MM.1S (cell line): ENCODE data around the gene RPL6.
"Not testable (repeated sequence)": the region's sequence is repeated elsewhere in the genome, so short reads cannot be mapped to it uniquely, and the experiment has no call there.

ENCODE experiments used
- DNase-seq: peaks from one replicate; pipeline ENCODE4 v3.0.0-alpha.2; 2015
- H2AFZ ChIP-seq: fragments of 300-600 bp; sonication (generic); 2 replicates; pipeline ENCODE4 v1.6.0; 2016; ENCODE audit warnings: antibody characterized with exemption, low read length
- H3F3A ChIP-seq: fragments of 300-600 bp; sonication (generic); 2 replicates; pipeline ENCODE4 v1.6.1; 2016; ENCODE audit warnings: mild to moderate bottlenecking, antibody characterized with exemption, low read length, moderate library complexity, mixed read lengths; ENCODE audit not compliant: insufficient read depth
- H3K27ac ChIP-seq: fragments of 300-600 bp; sonication (generic); 2 replicates; pipeline ENCODE4 v1.5.1; 2016; ENCODE audit warnings: mild to moderate bottlenecking, low read length
- H3K27me3 ChIP-seq: fragments of 300-600 bp; sonication (generic); replicated peaks from 2 replicates; pipeline ENCODE4 v1.6.0; 2016; ENCODE audit warnings: low read length; ENCODE audit not compliant: insufficient read depth
- H3K36me3 ChIP-seq: fragments of 300-600 bp; sonication (generic); replicated peaks from 2 replicates; pipeline ENCODE4 v1.6.1; 2016; ENCODE audit warnings: mild to moderate bottlenecking, low read length, mixed read lengths; ENCODE audit not compliant: insufficient read depth
- H3K4me1 ChIP-seq: fragments of 300-600 bp; sonication (generic); 2 replicates; pipeline ENCODE4 v1.6.1; 2016; ENCODE audit warnings: low read length, mixed read lengths
- H3K4me2 ChIP-seq: fragments of 300-600 bp; sonication (generic); 2 replicates; pipeline ENCODE4 v1.6.0; 2016; ENCODE audit warnings: low read depth, low read length
- H3K4me3 ChIP-seq: fragments of 300-600 bp; sonication (generic); 2 replicates; pipeline ENCODE4 v1.5.1; 2016; ENCODE audit warnings: low read length, mixed read lengths
- H3K79me2 ChIP-seq: fragments of 300-600 bp; sonication (generic); 2 replicates; pipeline ENCODE4 v1.6.1; 2016; ENCODE audit warnings: mixed run types, low read length, mixed read lengths
- H3K9ac ChIP-seq: fragments of 300-600 bp; sonication (generic); 2 replicates; pipeline ENCODE4 v1.6.1; 2016; ENCODE audit warnings: low read length, mixed read lengths
- H3K9me2 ChIP-seq: fragments of 300-600 bp; sonication (generic); replicated peaks from 2 replicates; pipeline ENCODE4 v1.6.1; 2016; ENCODE audit warnings: mild to moderate bottlenecking, low read length, mixed read lengths; ENCODE audit not compliant: insufficient read depth
- H3K9me3 ChIP-seq: fragments of 300-600 bp; sonication (generic); replicated peaks from 2 replicates; pipeline ENCODE4 v1.6.1; 2016; ENCODE audit warnings: mild to moderate bottlenecking, low read length, mixed read lengths; ENCODE audit not compliant: insufficient read depth
- H4K20me1 ChIP-seq: fragments of 300-600 bp; sonication (generic); 2 replicates; pipeline ENCODE4 v1.6.1; 2016; ENCODE audit warnings: mild to moderate bottlenecking, low read length, moderate library complexity, mixed read lengths; ENCODE audit not compliant: insufficient read depth
- EZH2 ChIP-seq: fragments of 300-600 bp; sonication (generic); optimal IDR thresholded peaks from 2 replicates; pipeline ENCODE3; 2017; ENCODE audit warnings: low read depth, mild to moderate bottlenecking, antibody characterized with exemption, low read length, mixed read lengths
- EZH2phosphoT487 ChIP-seq: fragments of 300-600 bp; sonication (generic); IDR thresholded peaks from 2 replicates; pipeline ENCODE4 v1.6.1; 2018; ENCODE audit warnings: antibody characterized with exemption, low read length
- TF ChIP-seq, protein P1 (sequence below): fragments of 300-600 bp; sonication (generic); IDR thresholded peaks from 2 replicates; pipeline ENCODE4 v1.5.1; 2016; ENCODE audit warnings: antibody characterized with exemption, low read length, mixed read lengths

RPL6 gene

DNA sequence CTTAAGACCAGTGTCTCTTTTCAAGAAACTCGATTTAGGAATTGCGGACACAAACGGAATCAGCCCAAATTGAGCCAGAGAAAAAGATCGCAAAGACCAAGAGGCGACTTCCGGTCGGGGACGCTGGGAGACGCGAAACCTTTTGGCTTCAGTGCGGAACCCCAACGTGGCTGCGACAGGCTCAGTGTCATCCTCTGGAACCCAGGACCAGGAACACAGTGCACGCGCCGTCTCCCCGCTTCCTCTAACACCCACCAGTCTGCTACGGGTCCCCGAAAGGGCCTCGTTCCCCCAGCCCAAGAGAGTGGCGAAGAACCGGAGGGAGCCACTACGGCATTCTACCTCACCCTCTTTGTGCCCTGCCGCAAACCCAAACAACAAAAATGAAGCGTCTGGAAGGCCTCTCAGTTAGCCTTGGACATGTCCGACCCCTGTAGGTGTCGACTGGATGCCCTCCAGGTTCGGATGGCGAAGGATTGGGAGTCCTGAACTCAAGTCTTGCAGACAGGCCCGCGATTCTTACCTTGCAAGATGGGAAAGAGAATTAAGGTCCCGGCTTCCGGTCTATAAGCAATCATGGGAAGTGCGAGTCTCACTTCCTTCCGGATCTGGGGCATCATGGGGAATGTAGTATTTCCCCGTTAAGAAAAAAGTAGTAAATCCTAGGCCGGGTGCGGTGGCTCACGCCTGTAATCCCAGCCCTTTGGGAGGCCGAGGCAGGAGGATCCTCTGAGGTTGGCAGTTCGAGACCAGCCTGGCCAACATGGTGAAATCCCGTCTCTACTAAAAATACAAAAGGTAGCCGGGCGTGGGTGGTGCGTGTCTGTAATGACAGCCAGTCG, at the start of gene RPL6:
RPL6 (minus strand) TSS at position 542 of the 842 bp plus-strand sequence. CDS start 949 bp downstream, outside the sequence.
- 0 out of 2 replicates have a peak within 1 kb of the TSS, but pooled peaks have one; percentile 43 for H2AFZ ChIP-seq
- H3K36me3 ChIP-seq = 0 out of 2 replicates have a peak, but pooled peaks cover 2% of the 10 kb centered on the region
- H3K27ac ChIP-seq = peak within 1 kb of the TSS; percentile 69; the same call in 1 of the 2 replicates
- no peaks in the 10 kb centered on the region for H3K9me2 ChIP-seq
- 0 out of 2 replicates have a peak, but pooled peaks cover 5% of the 10 kb centered on the region for H4K20me1 ChIP-seq
- peak; percentile 89 for DNase-seq
- peaks cover 4% of the 10 kb centered on the region; the same call in 1 of the 2 replicates for H3F3A ChIP-seq
- H3K79me2 ChIP-seq = peaks cover 20% of the 10 kb centered on the region
- H3K9me3 ChIP-seq = no peaks in the 10 kb centered on the region
- peak within 1 kb of the TSS; percentile 72 for H3K4me2 ChIP-seq
- H3K4me3 ChIP-seq = peak within 1 kb of the TSS; percentile 73
- TF ChIP-seq EZH2 (no peak), EZH2phosphoT487 (no peak)
- TF ChIP-seq, protein P1, sequence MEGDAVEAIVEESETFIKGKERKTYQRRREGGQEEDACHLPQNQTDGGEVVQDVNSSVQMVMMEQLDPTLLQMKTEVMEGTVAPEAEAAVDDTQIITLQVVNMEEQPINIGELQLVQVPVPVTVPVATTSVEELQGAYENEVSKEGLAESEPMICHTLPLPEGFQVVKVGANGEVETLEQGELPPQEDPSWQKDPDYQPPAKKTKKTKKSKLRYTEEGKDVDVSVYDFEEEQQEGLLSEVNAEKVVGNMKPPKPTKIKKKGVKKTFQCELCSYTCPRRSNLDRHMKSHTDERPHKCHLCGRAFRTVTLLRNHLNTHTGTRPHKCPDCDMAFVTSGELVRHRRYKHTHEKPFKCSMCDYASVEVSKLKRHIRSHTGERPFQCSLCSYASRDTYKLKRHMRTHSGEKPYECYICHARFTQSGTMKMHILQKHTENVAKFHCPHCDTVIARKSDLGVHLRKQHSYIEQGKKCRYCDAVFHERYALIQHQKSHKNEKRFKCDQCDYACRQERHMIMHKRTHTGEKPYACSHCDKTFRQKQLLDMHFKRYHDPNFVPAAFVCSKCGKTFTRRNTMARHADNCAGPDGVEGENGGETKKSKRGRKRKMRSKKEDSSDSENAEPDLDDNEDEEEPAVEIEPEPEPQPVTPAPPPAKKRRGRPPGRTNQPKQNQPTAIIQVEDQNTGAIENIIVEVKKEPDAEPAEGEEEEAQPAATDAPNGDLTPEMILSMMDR = no peak
- no peaks in the 10 kb centered on the region for H3K4me1 ChIP-seq
- H3K9ac ChIP-seq = peak within 1 kb of the TSS; percentile 77
- H3K27me3 ChIP-seq = no peaks in the 10 kb centered on the region

DNA sequence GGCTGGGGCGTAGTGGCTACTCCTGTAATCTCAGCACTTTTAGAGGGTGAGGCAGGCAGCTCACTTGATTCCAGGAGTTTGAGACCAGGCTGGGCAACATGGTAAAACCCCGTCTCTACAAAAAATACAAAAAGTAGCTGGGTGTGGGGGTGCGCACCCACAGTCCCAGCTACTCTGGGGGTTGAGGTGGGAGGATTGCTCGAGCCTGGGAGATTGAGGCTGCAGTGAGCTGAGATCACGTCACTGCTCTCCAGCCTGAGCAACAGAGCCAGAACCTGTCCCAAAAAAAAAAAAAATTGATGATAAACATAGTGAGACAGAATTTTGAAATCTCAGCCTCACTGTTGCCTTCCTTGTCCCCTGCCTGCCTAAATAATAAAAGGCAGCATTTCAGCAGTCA, 49.3 kb upstream of the RPL6 start:
- Histone ChIP-seq H3K79me2 (no peaks in the 10 kb centered on the region), H3K9me3 (no peaks in the 10 kb centered on the region), H3K9me2 (no peaks in the 10 kb centered on the region), H3K9ac (no peak overlapping the region), H3K4me3 (no peak overlapping the region), H3K27me3 (no peaks in the 10 kb centered on the region), H2AFZ (no peak overlapping the region), H3K27ac (no peak overlapping the region), H3K4me1 (no peaks in the 10 kb centered on the region), H3F3A (no peaks in the 10 kb centered on the region), H4K20me1 (no peaks in the 10 kb centered on the region), H3K36me3 (no peaks in the 10 kb centered on the region), H3K4me2 (no peak overlapping the region)
- no peak for TF ChIP-seq EZH2
- TF ChIP-seq EZH2phosphoT487 = no peak
- TF ChIP-seq, protein P1 = no peak
- DNase-seq = no peak

GRCh38 chr12:112458330-112458729, 48.9 kb upstream of the RPL6 start:
- H3K9me2 ChIP-seq = no peaks in the 10 kb centered on the region
- H3K9ac ChIP-seq = no peak overlapping the region
- DNase-seq = no peak
- H3K79me2 ChIP-seq = no peaks in the 10 kb centered on the region
- H3K4me1 ChIP-seq = no peaks in the 10 kb centered on the region
- H3K4me2 ChIP-seq = no peak overlapping the region
- H3K36me3 ChIP-seq = no peaks in the 10 kb centered on the region
- no peaks in the 10 kb centered on the region for H4K20me1 ChIP-seq
- no peaks in the 10 kb centered on the region for H3K27me3 ChIP-seq
- H2AFZ ChIP-seq = no peak overlapping the region
- no peak for TF ChIP-seq EZH2
- TF ChIP-seq, protein P1 = no peak
- no peak for TF ChIP-seq EZH2phosphoT487
- no peak overlapping the region for H3K4me3 ChIP-seq
- H3K9me3 ChIP-seq = no peaks in the 10 kb centered on the region
- H3K27ac ChIP-seq = no peak overlapping the region
- no peaks in the 10 kb centered on the region for H3F3A ChIP-seq

DNA sequence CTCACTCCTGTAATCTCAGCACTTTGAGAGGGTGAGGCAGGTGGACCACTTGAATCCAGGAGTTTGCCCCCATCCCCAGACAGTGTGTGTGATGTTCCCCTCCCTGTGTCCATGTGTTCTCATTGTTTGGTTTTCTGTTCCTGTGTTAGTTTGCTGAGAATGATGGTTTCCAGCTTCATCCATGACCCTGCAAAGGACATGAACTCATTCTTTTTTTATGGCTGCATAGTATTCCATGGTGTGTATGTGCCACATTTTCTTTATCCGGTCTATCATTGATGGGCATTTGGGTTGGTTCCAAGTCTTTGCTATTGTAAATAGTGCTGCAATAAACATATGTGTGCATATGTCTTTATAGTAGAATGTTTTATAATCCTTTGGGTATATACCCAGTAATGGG, 47.7 kb upstream of the RPL6 start:
- H3K9me3 ChIP-seq, H3K27me3 ChIP-seq, H3K4me2 ChIP-seq, H3K9me2 ChIP-seq, H3K79me2 ChIP-seq, H3K9ac ChIP-seq, H4K20me1 ChIP-seq, H3K4me1 ChIP-seq, H3F3A ChIP-seq, H2AFZ ChIP-seq, H3K36me3 ChIP-seq, H3K27ac ChIP-seq, H3K4me3 ChIP-seq, DNase-seq: not testable (repeated sequence)
